Stimulated activated CD8-positive, alpha-beta memory T cell treated with anti-CD3 and anti-CD28 coated beads, Interleukin-12 subunit alpha, Interleukin-12 subunit beta, amount 100 ng/mL, for 24 hours (primary cell): ENCODE data around the gene PRR9.
"Not testable (repeated sequence)": the region's sequence is repeated elsewhere in the genome, so short reads cannot be mapped to it uniquely, and the experiment has no call there.

Experiments
- DNase-seq: peaks from one replicate; pipeline ENCODE4 v3.0.0-alpha.2; 2020; ENCODE audit errors: extremely low read depth

The PRR9 gene

GRCh38 chr1:153229076-153229829, 11.9 kb downstream of the PRR9 start:
- DNase-seq = not testable (repeated sequence)

- DNase-seq = no peak
Measured at GRCh38 chr1:153231363-153231762, 14.0 kb downstream of the PRR9 start.

GRCh38 chr1:153231785-153232184, 14.4 kb downstream of the PRR9 start:
- no peak for DNase-seq

- no peak for DNase-seq
Measured at GRCh38 chr1:153232553-153232952, 15.2 kb downstream of the PRR9 start.

- no peak for DNase-seq
Measured at GRCh38 chr1:153233448-153233847, 16.1 kb downstream of the PRR9 start.

GRCh38 chr1:153238527-153238926, 21.1 kb downstream of the PRR9 start:
- no peak for DNase-seq

GRCh38 chr1:153242160-153242559, 24.8 kb downstream of the PRR9 start:
- no peak for DNase-seq

- no peak for DNase-seq
Measured at GRCh38 chr1:153245466-153245865, 28.1 kb downstream of the PRR9 start.

GRCh38 chr1:153246018-153246417, 28.6 kb downstream of the PRR9 start:
- no peak for DNase-seq

GRCh38 chr1:153246825-153247224, 29.4 kb downstream of the PRR9 start:
- DNase-seq = no peak

- DNase-seq = no peak
Measured at GRCh38 chr1:153248176-153248879, 30.9 kb downstream of the PRR9 start.

- DNase-seq = no peak
Measured at GRCh38 chr1:153250166-153250565, 32.8 kb downstream of the PRR9 start.

GRCh38 chr1:153251087-153251486, 33.7 kb downstream of the PRR9 start:
- no peak for DNase-seq

GRCh38 chr1:153251562-153251961, 34.2 kb downstream of the PRR9 start:
- no peak for DNase-seq

GRCh38 chr1:153251988-153252387, 34.6 kb downstream of the PRR9 start:
- DNase-seq = no peak

GRCh38 chr1:153253076-153253475, 35.7 kb downstream of the PRR9 start:
- no peak for DNase-seq

GRCh38 chr1:153253693-153254092, 36.3 kb downstream of the PRR9 start:
- DNase-seq = no peak

- DNase-seq = no peak
Measured at GRCh38 chr1:153259387-153259786, 42.0 kb downstream of the PRR9 start, which contains the start of gene LORICRIN. TSS of gene LORICRIN (plus strand) at chr1:153259687. CDS start at chr1:153260950, 1,263 bp downstream.

GRCh38 chr1:153260585-153261280, 43.3 kb downstream of the PRR9 start:
- DNase-seq = no peak

GRCh38 chr1:153261281-153262069, 44.1 kb downstream of the PRR9 start:
- DNase-seq = no peak

GRCh38 chr1:153262070-153262366, 44.6 kb downstream of the PRR9 start:
- DNase-seq = no peak
